Smooth muscle cell (in vitro differentiated cells): Measurements from ENCODE around the gene NR3C2. TPM values are rescaled to one million over a fixed set of nuclear protein-coding genes. Genes with fewer than 3 reads are reported as not detected.

Source experiments
- DNase-seq: peaks from one replicate; lab custom pipeline; 2025; ENCODE audit not compliant: unreplicated experiment; lab: John Stamatoyannopoulos, UW
- H2AFZ ChIP-seq: fragments of 200-600 bp; sonication (generic); 2 replicates; pipeline ENCODE4 v1.6.0; 2016; ENCODE audit warnings: antibody characterized with exemption, low read depth, mild to moderate bottlenecking
- H3F3A ChIP-seq: fragments of 200-600 bp; sonication (generic); 2 replicates; pipeline ENCODE4 v1.6.0; 2017; ENCODE audit warnings: antibody characterized with exemption, low read depth
- H3K27ac ChIP-seq: fragments of 200-600 bp; sonication (generic); 2 replicates; pipeline ENCODE4 v1.5.1; 2016; ENCODE audit warnings: low read depth, mild to moderate bottlenecking
- H3K27me3 ChIP-seq: fragments of 200-600 bp; sonication (generic); 2 replicates; pipeline ENCODE4 v1.6.1; 2016; ENCODE audit warnings: low read depth, mild to moderate bottlenecking
- H3K36me3 ChIP-seq: fragments of 200-600 bp; sonication (generic); 2 replicates; pipeline ENCODE4 v1.5.1; 2016; ENCODE audit warnings: low read depth
- H3K4me1 ChIP-seq: fragments of 200-600 bp; sonication (generic); 2 replicates; pipeline ENCODE4 v1.5.1; 2016; ENCODE audit warnings: low read depth
- H3K4me2 ChIP-seq: fragments of 200-600 bp; sonication (generic); 2 replicates; pipeline ENCODE4 v1.6.0; 2016; ENCODE audit warnings: mild to moderate bottlenecking
- H3K4me3 ChIP-seq: fragments of 200-600 bp; sonication (generic); 2 replicates; pipeline ENCODE4 v1.5.1; 2016; ENCODE audit warnings: mild to moderate bottlenecking
- H3K79me2 ChIP-seq: fragments of 200-600 bp; sonication (generic); 2 replicates; pipeline ENCODE4 v1.6.0; 2016; ENCODE audit warnings: low read depth, mild to moderate bottlenecking
- H3K9ac ChIP-seq: fragments of 200-600 bp; sonication (generic); 2 replicates; pipeline ENCODE4 v1.6.0; 2016; ENCODE audit warnings: low read depth
- H3K9me3 ChIP-seq: fragments of 200-600 bp; sonication (generic); replicated peaks from 2 replicates; pipeline ENCODE4 v1.5.1; 2016; ENCODE audit warnings: low read depth
- H4K20me1 ChIP-seq: fragments of 200-600 bp; sonication (generic); 2 replicates; pipeline ENCODE4 v1.6.0; 2016; ENCODE audit warnings: low read depth
- WGBS: methylation state at CpG from one replicate; pipeline ENCODE4 v1.1.7; 2016; ENCODE audit warnings: low lambda C conversion rate; 5-methylcytosine and 5-hydroxymethylcytosine counted together
- polyA plus RNA-seq: library from polyadenylated mRNA; unstranded; fragments of >200 nt; fragmentation: Nextera tagmentation; extraction: Ambion mirVana; gene quantifications from 2 replicates; pipeline ENCODE4 v1.2.1, GENCODE V29; 2016
- total RNA-seq: library from RNA; depleted of rRNA; stranded (reverse); fragments of >200 nt; gene quantifications from 2 replicates; pipeline ENCODE4 v1.2.3, GENCODE V29; 2014
- TF ChIP-seq, protein P1 (sequence below): fragments of 200-600 bp; sonication (generic); IDR thresholded peaks from 2 replicates; pipeline ENCODE4 v1.5.1; 2017; ENCODE audit warnings: borderline replicate concordance, mild to moderate bottlenecking, antibody characterized with exemption; ENCODE audit not compliant: insufficient read depth, poor library complexity, severe bottlenecking

NR3C2 gene
- total and polyA plus RNA-seq, 2 experiments from 2014 or later: 0.09 TPM; not detected in 1

- H3K79me2 ChIP-seq: no peaks in the 10 kb centered on the region
- no peaks in the 10 kb centered on the region for H3K4me1 ChIP-seq
- H4K20me1 ChIP-seq: no peaks in the 10 kb centered on the region
- no peak overlapping the region for H3K27ac ChIP-seq
- no peak overlapping the region for H3K9ac ChIP-seq
- no peak overlapping the region for H3K4me3 ChIP-seq
- TF ChIP-seq, protein P1, sequence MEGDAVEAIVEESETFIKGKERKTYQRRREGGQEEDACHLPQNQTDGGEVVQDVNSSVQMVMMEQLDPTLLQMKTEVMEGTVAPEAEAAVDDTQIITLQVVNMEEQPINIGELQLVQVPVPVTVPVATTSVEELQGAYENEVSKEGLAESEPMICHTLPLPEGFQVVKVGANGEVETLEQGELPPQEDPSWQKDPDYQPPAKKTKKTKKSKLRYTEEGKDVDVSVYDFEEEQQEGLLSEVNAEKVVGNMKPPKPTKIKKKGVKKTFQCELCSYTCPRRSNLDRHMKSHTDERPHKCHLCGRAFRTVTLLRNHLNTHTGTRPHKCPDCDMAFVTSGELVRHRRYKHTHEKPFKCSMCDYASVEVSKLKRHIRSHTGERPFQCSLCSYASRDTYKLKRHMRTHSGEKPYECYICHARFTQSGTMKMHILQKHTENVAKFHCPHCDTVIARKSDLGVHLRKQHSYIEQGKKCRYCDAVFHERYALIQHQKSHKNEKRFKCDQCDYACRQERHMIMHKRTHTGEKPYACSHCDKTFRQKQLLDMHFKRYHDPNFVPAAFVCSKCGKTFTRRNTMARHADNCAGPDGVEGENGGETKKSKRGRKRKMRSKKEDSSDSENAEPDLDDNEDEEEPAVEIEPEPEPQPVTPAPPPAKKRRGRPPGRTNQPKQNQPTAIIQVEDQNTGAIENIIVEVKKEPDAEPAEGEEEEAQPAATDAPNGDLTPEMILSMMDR: no peak
- no peaks in the 10 kb centered on the region for H3K36me3 ChIP-seq
- H2AFZ ChIP-seq: no peak overlapping the region
- no peak overlapping the region for H3K4me2 ChIP-seq
- no peaks in the 10 kb centered on the region for H3K27me3 ChIP-seq
- H3F3A ChIP-seq: no peaks in the 10 kb centered on the region
- H3K9me3 ChIP-seq: no peaks in the 10 kb centered on the region
- DNase-seq: no peak
- 81% methylated on average over 4 of the region's 4 CpGs for WGBS
These were observed 152.5 kb downstream of the NR3C2 start for GRCh38 chr4:148289740-148290139.

- Histone ChIP-seq H3K36me3 (no peaks in the 10 kb centered on the region), H3K4me3 (no peak overlapping the region), H3K9ac (no peak overlapping the region), H3K4me2 (no peak overlapping the region), H3K9me3 (no peaks in the 10 kb centered on the region), H3K27me3 (no peaks in the 10 kb centered on the region), H4K20me1 (no peaks in the 10 kb centered on the region), H3F3A (no peaks in the 10 kb centered on the region), H3K79me2 (no peaks in the 10 kb centered on the region), H3K27ac (no peak overlapping the region), H3K4me1 (no peaks in the 10 kb centered on the region), H2AFZ (no peak overlapping the region)
- TF ChIP-seq, protein P1: no peak
- WGBS: 54% methylated on average over 3 of the region's 3 CpGs
- DNase-seq: no peak
These were observed 153.8 kb downstream of the NR3C2 start for GRCh38 chr4:148288448-148288847.

GRCh38 chr4:148287111-148287510, 155.1 kb downstream of the NR3C2 start:
- WGBS: 91% methylated on average over 1 of the region's 1 CpG

DNA sequence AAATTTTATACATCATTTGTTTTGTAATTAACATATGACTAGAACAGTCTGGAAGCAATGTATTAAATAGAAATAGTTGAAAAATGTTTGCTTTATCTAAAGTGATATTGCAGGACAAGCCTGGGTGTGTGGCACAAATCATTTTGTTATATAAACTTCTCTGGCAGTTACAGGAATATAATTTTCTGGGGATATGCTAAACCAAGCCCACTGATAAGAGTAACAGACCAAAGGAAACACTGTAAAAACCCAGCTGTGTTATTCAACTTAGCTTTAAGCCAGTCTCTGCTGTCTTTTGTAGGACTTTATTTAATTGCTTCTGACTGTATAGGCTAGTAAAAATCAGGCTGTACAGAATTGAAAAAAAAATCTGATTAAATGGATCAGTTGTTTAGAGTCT, 156.2 kb downstream of the NR3C2 start:
- Histone ChIP-seq H3F3A (no peaks in the 10 kb centered on the region), H2AFZ (no peak overlapping the region), H3K27ac (no peak overlapping the region), H4K20me1 (no peaks in the 10 kb centered on the region), H3K27me3 (no peaks in the 10 kb centered on the region), H3K79me2 (no peaks in the 10 kb centered on the region), H3K9me3 (no peaks in the 10 kb centered on the region), H3K4me2 (no peak overlapping the region), H3K4me1 (no peaks in the 10 kb centered on the region), H3K9ac (no peak overlapping the region), H3K36me3 (no peaks in the 10 kb centered on the region), H3K4me3 (no peak overlapping the region)
- TF ChIP-seq, protein P1: no peak
- no peak for DNase-seq

More at GRCh38 chr4:148287111-148287510, 155.1 kb downstream of the NR3C2 start:
- Histone ChIP-seq H3K9me3 (no peaks in the 10 kb centered on the region), H3K9ac (no peak overlapping the region), H3K27ac (no peak overlapping the region), H3K27me3 (no peaks in the 10 kb centered on the region), H4K20me1 (no peaks in the 10 kb centered on the region), H3K4me2 (no peak overlapping the region), H3F3A (no peaks in the 10 kb centered on the region), H3K4me1 (no peaks in the 10 kb centered on the region), H3K36me3 (no peaks in the 10 kb centered on the region), H3K4me3 (no peak overlapping the region), H3K79me2 (no peaks in the 10 kb centered on the region), H2AFZ (no peak overlapping the region)
- no peak for DNase-seq
- TF ChIP-seq, protein P1: no peak
